ENCODE results near the gene MCTP1. TPM values are rescaled to one million over a fixed set of nuclear protein-coding genes. Genes with fewer than 3 reads are reported as not detected.

MCTP1 gene
- total RNA-seq, 1 donor from 2014 or later = 7.8 TPM

- Histone ChIP-seq H3K36me3 (no peaks in the 10 kb centered on the region), H3K4me3 (no peak overlapping the region), H3K27me3 (ENCODE audit: low read depth) (no peaks in the 10 kb centered on the region), H3K9me3 (replicated peaks) (peaks cover 31% of the 10 kb centered on the region), H3K4me1 (peaks cover 2% of the 10 kb centered on the region), H3K27ac (replicated peaks) (no peak overlapping the region)
- no peak for DNase-seq
- TF ChIP-seq CTCF (IDR thresholded peaks at IDR 0.05; ENCODE audit: borderline replicate concordance) = no peak
- intact Hi-C loops (cut with micrococcal nuclease) = no loop called here
Measured at GRCh38 chr5:95032801-95033200, 252.1 kb downstream of the MCTP1 start.

GRCh38 chr5:95029569-95030366 lies 255.1 kb downstream of the MCTP1 start:
- intact Hi-C loops (cut with micrococcal nuclease) = no loop called here
- Histone ChIP-seq H3K27ac (replicated peaks) (no peak overlapping the region), H3K27me3 (ENCODE audit: low read depth) (no peaks in the 10 kb centered on the region), H3K4me1 (peaks cover 11% of the 10 kb centered on the region), H3K36me3 (no peaks in the 10 kb centered on the region), H3K9me3 (replicated peaks) (peaks cover 31% of the 10 kb centered on the region), H3K4me3 (no peak overlapping the region)
- DNase-seq = no peak
- no peak for TF ChIP-seq CTCF (IDR thresholded peaks at IDR 0.05; ENCODE audit: borderline replicate concordance)

- DNase-seq = no peak
- intact Hi-C loops (cut with micrococcal nuclease) = no loop called here
- Histone ChIP-seq H3K36me3 (no peaks in the 10 kb centered on the region), H3K4me3 (no peak overlapping the region), H3K9me3 (replicated peaks) (peaks cover 13% of the 10 kb centered on the region), H3K27ac (replicated peaks) (no peak overlapping the region), H3K27me3 (ENCODE audit: low read depth) (no peaks in the 10 kb centered on the region), H3K4me1 (peaks cover 11% of the 10 kb centered on the region)
- TF ChIP-seq CTCF (IDR thresholded peaks at IDR 0.05; ENCODE audit: borderline replicate concordance) = no peak
Measured at GRCh38 chr5:95027775-95028174, 257.1 kb downstream of the MCTP1 start.

GRCh38 chr5:95027151-95027721 lies 257.7 kb downstream of the MCTP1 start:
- Histone ChIP-seq H3K4me3 (no peak overlapping the region), H3K36me3 (no peaks in the 10 kb centered on the region), H3K9me3 (replicated peaks) (peaks cover 8% of the 10 kb centered on the region), H3K27ac (replicated peaks) (no peak overlapping the region), H3K4me1 (peaks cover 11% of the 10 kb centered on the region), H3K27me3 (ENCODE audit: low read depth) (no peaks in the 10 kb centered on the region)
- TF ChIP-seq CTCF (IDR thresholded peaks at IDR 0.05; ENCODE audit: borderline replicate concordance) = no peak
- no peak for DNase-seq
- intact Hi-C loops (cut with micrococcal nuclease) = no loop called here

DNA sequence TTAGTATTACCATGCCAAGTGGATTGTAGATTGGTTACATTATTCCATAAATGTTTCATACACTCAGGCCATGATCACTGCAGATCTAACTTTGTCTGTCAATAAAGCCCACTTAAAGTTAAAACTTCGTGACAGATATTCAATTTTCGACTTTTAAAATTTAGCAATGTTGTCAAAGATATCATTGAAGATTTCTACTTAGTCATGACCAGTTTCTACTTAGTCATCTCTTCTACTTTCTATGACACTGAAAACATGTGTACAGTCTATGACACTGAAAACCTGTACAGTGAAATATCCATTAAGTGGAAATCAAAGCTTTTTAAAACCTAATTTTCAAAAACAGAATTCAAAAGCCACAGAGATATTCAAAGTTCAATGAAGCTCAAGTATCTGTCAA lies 258.2 kb downstream of the MCTP1 start:
- Histone ChIP-seq H3K27me3 (ENCODE audit: low read depth) (no peaks in the 10 kb centered on the region), H3K4me1 (peaks cover 11% of the 10 kb centered on the region), H3K4me3 (no peak overlapping the region), H3K9me3 (replicated peaks) (peaks cover 3% of the 10 kb centered on the region), H3K27ac (replicated peaks) (no peak overlapping the region), H3K36me3 (no peaks in the 10 kb centered on the region)
- TF ChIP-seq CTCF (IDR thresholded peaks at IDR 0.05; ENCODE audit: borderline replicate concordance) = no peak
- intact Hi-C loops (cut with micrococcal nuclease) = no loop called here
- DNase-seq = no peak

All from left ventricle myocardium inferior (tissue), 1 donor.